ENCODE data around the gene PDE4B.
"Not testable (repeated sequence)": the region's sequence is repeated elsewhere in the genome, so short reads cannot be mapped to it uniquely, and the experiment has no call there.

PDE4B gene

DNA sequence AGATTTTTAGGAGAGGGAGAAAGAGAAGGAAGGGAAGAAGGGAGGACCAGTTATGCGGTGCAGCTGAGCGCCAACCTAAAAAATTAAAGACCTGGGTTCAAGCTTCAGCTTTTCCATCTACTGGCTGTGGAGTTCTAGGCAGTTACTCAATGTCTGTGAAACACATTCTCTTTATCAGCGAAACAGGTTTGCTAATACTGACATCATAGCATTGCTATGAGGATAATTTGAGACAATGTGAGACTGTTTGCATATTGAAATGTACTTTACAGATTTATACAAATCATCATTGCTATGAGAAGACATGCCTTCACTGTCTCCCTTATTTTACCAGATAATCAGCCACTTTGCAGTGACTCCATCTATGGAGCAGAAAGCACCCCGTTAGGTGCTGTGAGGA lies 518.4 kb downstream of the PDE4B start:
- DNase-seq (ENCODE audit: low read depth, low spot score): no peak

GRCh38 chr1:66311628-66312027 lies 518.9 kb downstream of the PDE4B start:
- no peak for DNase-seq (ENCODE audit: low read depth, low spot score)

DNA sequence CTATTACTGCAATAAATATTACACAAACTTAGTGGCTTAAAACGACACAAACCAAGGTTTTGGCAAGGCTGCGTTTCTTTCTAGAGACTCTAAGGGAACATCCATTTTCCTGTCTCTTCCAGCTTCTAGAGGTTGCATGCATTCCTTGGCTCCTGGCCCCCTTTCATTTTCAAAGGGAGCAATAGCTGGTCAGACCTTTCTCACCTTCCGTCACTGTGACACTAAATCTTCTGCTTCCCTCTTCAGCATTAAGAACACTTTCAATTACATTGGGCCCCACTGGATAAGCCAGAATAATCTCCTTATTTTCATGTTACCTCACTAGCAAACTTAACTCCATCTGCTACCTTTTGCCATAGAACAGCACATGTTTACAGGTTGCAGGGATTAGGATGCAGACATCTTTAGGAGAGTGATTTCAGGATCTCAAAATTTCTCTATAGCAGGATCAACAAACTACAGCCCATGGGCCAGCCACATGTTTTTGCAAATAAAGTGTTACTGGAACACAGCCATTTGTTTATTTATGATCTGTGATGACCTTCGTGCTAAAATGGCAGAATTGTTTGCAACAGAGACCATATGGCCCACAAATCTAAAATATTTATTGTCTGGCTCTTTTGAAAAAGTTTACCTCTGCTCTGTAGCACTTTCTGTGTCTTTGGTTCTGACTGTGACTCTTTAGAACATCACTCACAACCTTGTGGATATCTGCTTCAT lies 519.7 kb downstream of the PDE4B start:
- no peak for DNase-seq (ENCODE audit: low read depth, low spot score)

GRCh38 chr1:66313429-66313828 lies 520.7 kb downstream of the PDE4B start:
- no peak for DNase-seq (ENCODE audit: low read depth, low spot score)

DNA sequence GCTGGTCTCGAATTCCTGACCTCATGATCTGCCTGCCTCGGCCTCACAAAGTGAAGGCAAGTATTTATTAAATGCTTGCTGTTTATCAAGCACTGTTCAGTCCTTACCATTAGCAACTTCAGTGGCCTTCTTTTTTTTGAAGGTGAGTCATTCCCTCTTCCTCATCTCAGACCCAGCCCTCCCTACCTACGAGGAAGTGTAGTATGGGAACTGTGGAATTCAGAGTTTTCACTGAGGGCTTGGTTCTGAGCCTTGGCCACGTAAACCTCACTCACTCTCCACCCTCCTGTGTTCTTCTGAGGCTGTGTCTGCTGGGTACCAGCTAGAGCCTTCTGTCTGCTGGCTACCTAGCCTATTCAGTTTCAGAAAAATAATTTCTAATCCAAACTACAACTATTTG lies 523.0 kb downstream of the PDE4B start:
- DNase-seq (ENCODE audit: low read depth, low spot score): peak; percentile 35

GRCh38 chr1:66316464-66317247 lies 524.0 kb downstream of the PDE4B start:
- no peak for DNase-seq (ENCODE audit: low read depth, low spot score)

GRCh38 chr1:66317248-66317515 lies 524.5 kb downstream of the PDE4B start:
- DNase-seq (ENCODE audit: low read depth, low spot score): no peak

DNA sequence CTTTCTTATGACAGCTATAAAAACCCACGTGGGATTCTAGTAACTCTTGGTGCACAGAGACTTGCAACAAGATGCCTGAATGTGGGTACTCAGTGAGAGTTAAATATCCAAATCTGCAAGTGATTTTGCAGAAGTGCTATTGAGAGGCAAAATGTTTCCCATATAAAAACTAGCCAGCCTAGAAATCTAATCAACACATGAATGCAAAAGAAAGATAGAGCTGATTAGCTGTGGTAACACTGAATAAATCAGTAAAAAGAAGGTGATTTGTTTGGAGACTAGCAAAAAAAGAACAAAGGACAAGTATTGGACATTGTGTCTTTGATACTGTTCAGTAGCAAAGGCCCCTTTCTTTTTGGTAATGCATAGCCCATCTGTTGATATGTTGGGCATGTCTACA lies 527.5 kb downstream of the PDE4B start:
- DNase-seq (ENCODE audit: low read depth, low spot score): no peak

GRCh38 chr1:66322462-66322861 lies 529.8 kb downstream of the PDE4B start:
- not testable (repeated sequence) for DNase-seq (ENCODE audit: low read depth, low spot score)

DNA sequence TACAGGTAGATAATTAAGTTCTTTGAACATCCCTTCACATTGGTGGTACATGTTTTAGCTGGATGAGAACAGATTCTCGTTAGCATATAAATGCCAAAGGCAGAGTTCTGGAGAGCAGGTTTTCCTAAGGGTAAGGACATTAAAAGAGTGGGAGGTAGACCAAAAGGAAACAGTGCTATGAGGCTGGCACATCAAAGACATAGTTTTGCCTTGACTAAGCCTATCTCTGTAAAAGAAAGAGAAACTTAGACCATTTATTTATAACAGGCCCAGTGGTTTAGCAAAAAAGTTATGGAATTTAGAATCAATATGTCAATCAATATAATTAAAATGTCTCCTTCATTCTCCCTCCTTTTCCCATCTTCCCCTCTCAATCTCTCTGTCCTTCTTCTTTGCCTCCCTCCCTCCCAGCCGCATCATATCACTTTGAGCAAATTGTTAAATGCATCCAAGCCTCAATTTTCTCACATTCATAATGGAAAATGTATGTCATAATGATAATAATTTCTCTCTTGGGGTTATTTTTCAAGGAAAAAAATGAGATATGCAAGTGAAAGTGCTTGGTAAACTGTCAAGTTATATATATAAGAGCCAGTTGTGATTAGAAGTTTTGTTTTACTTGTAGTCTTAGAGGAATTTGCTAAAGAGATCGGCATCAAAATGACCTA lies 531.4 kb downstream of the PDE4B start:
- DNase-seq (ENCODE audit: low read depth, low spot score): peak; percentile 53

DNA sequence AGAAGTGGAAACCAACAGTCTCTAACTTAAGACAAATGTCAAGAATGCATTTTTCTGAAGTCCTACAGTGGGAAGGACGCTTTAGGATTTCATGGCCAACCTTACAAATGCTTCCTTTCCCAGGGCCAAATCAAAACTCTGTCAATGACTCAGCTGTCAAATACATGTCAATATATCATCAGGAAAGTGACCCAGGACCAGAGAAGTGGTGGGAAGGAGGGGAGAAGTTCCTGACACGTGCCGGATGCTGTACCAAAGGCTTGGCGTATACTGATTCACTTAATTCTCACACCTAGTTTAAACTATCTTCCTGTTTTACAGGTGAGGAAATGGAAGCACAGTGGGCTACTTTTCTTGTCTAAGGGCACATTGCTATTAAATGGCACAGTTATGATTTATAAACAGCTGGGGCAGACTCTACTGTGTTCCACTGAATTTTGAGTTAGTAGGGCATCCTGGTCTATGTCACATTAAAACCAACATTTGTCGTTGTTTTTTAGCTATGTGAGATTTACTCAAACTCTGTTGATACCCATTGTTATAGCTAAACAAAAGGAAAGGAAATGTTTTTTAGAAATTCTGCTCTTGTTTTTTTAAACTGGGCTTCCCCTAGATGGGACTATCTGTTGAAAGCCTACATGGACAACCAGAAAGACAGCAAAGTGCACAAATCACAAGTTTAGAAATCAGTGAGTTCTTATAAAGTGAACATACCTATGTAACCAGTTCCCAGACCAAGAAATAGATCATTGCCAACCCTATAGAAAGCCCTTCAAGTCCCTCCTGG lies 533.1 kb downstream of the PDE4B start:
- no peak for DNase-seq (ENCODE audit: low read depth, low spot score)

- DNase-seq (ENCODE audit: low read depth, low spot score): no peak
Measured at GRCh38 chr1:66326867-66327266, 534.2 kb downstream of the PDE4B start.

- DNase-seq (ENCODE audit: low read depth, low spot score): no peak
Measured at GRCh38 chr1:66327588-66327987, 534.9 kb downstream of the PDE4B start.

DNA sequence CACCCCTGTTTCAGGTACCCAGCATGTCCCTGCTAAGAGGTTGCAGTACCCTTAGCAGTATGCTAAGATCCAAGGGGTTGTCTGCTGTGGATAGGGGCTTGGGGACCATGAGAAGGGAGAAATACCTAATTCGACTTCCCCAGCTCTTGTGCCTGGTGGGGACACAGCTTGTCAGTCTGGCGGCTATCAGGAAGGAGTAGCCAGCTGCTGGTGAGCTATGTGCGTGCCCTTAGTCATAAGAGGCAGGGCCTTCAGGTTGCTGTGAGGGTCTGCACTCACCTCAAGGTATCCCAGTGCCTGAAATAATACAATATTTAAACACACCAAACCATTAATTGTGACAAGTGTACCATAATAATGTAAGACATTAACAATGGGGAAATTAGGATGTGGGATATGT lies 536.2 kb downstream of the PDE4B start:
- DNase-seq (ENCODE audit: low read depth, low spot score): no peak

DNA sequence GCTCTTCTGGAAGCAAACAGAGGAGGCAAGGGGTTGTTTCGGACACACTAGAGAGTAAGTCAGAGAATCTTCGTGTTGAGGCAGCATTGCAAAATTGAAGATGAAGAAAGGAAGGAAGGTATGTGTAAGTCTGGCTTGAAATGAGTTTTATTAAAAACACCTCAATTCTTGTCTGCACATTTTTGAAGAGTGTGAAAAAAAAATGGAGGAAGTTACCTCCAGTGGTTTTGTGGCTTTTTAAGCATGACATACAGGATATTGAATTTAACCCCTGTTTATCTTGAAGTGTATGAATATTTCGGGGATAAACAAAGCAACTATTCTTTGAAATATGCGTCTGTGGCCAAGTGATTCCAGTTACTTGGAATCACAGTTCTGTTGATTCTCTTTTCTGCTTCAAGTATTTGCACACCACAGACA lies 538.0 kb downstream of the PDE4B start:
- peak; percentile 41 for DNase-seq (ENCODE audit: low read depth, low spot score)

DNA sequence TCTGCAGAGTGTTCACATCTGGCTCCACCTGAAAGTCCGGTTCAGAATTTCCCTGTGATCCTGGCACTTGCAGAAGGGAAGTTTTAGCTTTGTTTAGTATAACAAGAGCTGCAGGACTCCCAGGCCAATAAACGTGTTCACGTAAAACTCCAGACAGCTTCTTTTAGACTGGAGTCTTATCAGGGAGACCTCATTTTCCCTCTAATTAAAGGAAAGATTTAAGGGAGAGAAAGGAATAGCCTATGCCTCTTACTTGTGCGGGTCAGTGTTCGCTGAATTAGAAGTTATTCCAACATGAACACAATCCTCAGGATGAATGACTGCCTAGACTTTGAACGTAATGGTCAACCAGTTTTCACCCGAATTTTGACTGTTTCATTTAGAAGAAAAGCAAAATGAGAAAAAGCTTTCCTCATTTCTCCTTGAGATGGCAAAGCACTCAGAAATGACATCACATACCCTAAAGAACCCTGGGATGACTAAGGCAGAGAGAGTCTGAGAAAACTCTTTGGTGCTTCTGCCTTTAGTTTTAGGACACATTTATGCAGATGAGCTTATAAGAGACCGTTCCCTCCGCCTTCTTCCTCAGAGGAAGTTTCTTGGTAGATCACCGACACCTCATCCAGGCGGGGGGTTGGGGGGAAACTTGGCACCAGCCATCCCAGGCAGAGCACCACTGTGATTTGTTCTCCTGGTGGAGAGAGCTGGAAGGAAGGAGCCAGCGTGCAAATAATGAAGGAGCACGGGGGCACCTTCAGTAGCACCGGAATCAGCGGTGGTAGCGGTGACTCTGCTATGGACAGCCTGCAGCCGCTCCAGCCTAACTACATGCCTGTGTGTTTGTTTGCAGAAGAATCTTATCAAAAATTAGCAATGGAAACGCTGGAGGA lies 539.2 kb downstream of the PDE4B start:
- DNase-seq (ENCODE audit: low read depth, low spot score): peak; percentile 77

DNA sequence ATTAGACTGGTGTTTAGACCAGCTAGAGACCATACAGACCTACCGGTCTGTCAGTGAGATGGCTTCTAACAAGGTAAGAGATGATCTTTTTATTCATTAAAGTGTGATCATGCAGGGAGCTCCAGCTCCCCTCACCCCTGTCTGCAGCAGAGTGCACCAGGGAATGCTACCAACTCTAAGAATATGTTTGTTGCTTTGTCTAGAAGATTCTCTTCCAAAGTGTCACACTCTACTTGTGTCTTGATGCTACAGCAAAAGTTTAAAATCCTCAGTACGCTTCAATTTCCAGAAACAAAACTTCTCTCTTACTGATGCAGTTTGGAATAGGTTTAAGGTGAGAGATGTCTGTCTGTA lies 539.8 kb downstream of the PDE4B start:
- no peak for DNase-seq (ENCODE audit: low read depth, low spot score)

DNA sequence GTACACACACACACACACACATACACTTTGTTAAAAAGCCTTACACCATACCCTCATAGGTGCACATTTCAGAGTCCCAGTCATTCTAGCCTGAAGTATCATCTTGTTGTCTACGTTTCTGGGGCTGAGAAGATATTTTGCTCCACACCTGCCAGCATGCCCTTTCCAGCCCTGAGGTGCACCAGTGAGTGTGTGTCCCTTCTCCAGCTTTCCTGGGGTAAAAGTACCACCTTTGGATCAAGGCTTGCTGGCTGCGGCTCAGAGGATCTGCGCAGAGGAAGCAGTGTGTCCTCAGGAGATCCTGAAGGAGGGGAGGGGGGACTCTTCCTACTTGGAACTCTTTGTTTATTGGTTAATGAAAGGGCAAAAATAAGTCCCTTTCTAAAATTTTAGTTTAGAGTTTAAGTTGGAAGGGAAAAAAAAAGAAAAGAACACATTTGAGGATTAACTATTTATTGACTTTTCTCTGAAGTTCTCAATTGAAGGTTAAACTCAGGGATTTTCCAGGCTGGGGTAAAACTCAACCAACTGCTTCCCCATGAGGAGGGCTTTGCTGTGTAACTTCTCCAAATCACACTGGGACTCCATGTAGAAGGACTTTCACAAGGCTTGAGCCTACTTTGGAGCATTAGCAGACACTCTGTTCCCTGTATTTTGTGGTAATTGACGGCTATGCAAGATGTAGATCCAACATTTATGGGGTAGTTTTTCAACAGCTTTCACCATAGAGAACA lies 540.9 kb downstream of the PDE4B start:
- DNase-seq (ENCODE audit: low read depth, low spot score): no peak

DNA sequence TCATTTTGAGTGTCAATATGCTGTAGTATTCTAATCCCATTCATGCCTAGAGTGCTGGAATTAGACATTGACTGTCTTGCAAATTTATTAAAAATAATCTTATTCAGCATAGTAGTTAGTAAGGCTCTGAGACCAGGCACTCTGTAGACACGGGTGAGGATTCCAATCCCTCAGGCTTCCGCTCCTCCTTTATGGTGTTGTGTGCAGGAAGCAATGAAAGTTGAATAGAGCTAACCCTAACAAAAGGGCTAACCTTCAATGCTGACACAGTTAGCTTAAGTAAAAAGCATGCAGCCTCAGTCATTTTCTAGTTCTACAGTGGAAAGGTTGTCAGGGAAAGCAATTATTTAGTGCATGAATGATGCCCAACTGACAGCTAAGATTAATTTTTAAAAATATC lies 541.6 kb downstream of the PDE4B start:
- DNase-seq (ENCODE audit: low read depth, low spot score): no peak

- DNase-seq (ENCODE audit: low read depth, low spot score): no peak
Measured at GRCh38 chr1:66335125-66335524, 542.4 kb downstream of the PDE4B start.
